SK-N-SH (cell line): ENCODE results near the gene HSDL1. TPM values are rescaled to one million over a fixed set of nuclear protein-coding genes. Genes with fewer than 3 reads are reported as not detected.

Experiments
- CTCF ChIA-PET: fragments of 300-600, 350-600 bp; formaldehyde crosslinking; extraction: SDS; loops from one replicate; lab custom pipeline; 2021; lab: Yijun Ruan, JAX
- POLR2A ChIA-PET: fragments of 350-600 bp; sonication (Branson Sonifier 250); formaldehyde crosslinking; extraction: SDS; loops from one replicate; lab custom pipeline; 2020; ENCODE audit warnings: antibody characterized with exemption, inconsistent platforms; lab: Yijun Ruan, JAX
- DNase-seq: peaks from one replicate; pipeline ENCODE4 v3.0.0; 2012
- H2AFZ ChIP-seq: fragments of 200-600 bp; sonication (generic); 2 replicates; pipeline ENCODE4 v1.8.1; 2016; ENCODE audit warnings: antibody characterized with exemption, mild to moderate bottlenecking, low read depth
- H3F3A ChIP-seq: fragments of 200-600 bp; sonication (generic); replicated peaks from 2 replicates; pipeline ENCODE3; 2016; ENCODE audit warnings: antibody characterized with exemption, mild to moderate bottlenecking; ENCODE audit not compliant: insufficient read depth
- H3K27ac ChIP-seq, 2 experiments: fragments of 200-500 bp in 1 of 2; fragments of 200-600 bp in 1 of 2; sonication (Bioruptor generic) in 1 of 2; sonication (generic), shearing (Covaris generic) in 1 of 2; 2 replicates each; pipeline versions ENCODE4 v1.5.1 to v1.6.1; 2014 to 2016; ENCODE audit warnings: low read depth in 2 of 2, inconsistent platforms in 1 of 2, low read length in 1 of 2, mild to moderate bottlenecking in 1 of 2, mixed read lengths in 1 of 2
- H3K27me3 ChIP-seq: fragments of 200-600 bp; sonication (generic), shearing (Covaris generic); 2 replicates; pipeline ENCODE4 v1.6.1; 2016; ENCODE audit warnings: mixed run types; ENCODE audit not compliant: insufficient read depth
- H3K36me3 ChIP-seq, 2 experiments: fragments of 200-500 bp in 1 of 2; fragments of 200-600 bp in 1 of 2; sonication (Bioruptor generic) in 1 of 2; sonication (generic) in 1 of 2; replicated peaks in 1 of 2; 2 replicates each; pipeline versions ENCODE3 to v1.5.1; 2014 to 2016; ENCODE audit warnings: low read length in 1 of 2, mild to moderate bottlenecking in 1 of 2; ENCODE audit not compliant: insufficient read depth in 2 of 2, control insufficient read depth in 1 of 2
- H3K4me1 ChIP-seq, 2 experiments: fragments of 200-500 bp in 1 of 2; fragments of 200-600 bp in 1 of 2; sonication (Bioruptor generic) in 1 of 2; sonication (generic), shearing (Covaris generic) in 1 of 2; 2 replicates each; pipeline versions ENCODE4 v1.5.1 to v1.6.1; 2014 to 2016; ENCODE audit warnings: low read depth in 1 of 2, low read length in 1 of 2, mixed run types in 1 of 2; ENCODE audit not compliant: insufficient read depth in 2 of 2, control insufficient read depth in 1 of 2
- H3K4me2 ChIP-seq: fragments of 200-600 bp; sonication (generic), shearing (Covaris generic); 2 replicates; pipeline ENCODE4 v1.6.1; 2017; ENCODE audit warnings: mixed run types
- H3K4me3 ChIP-seq, 2 experiments: fragments of 200-500 bp in 1 of 2; fragments of 200-600 bp in 1 of 2; sonication (Bioruptor generic) in 1 of 2; sonication (generic), shearing (Covaris generic) in 1 of 2; 2 replicates each; pipeline versions ENCODE4 v1.5.1 to v1.8.1; 2014 to 2016; ENCODE audit warnings: low read depth in 2 of 2, inconsistent platforms in 1 of 2, low read length in 1 of 2, mild to moderate bottlenecking in 1 of 2, mixed read lengths in 1 of 2, moderate library complexity in 1 of 2
- H3K79me2 ChIP-seq: fragments of 200-600 bp; sonication (generic); 2 replicates; pipeline ENCODE4 v1.8.1; 2017; ENCODE audit warnings: mild to moderate bottlenecking; ENCODE audit not compliant: insufficient read depth
- H3K9ac ChIP-seq: fragments of 200-600 bp; sonication (generic); 2 replicates; pipeline ENCODE4 v1.6.1; 2017; ENCODE audit warnings: mixed run types
- H3K9me2 ChIP-seq: fragments of 200-600 bp; sonication (generic); 2 replicates; pipeline ENCODE4 v1.6.1; 2017; ENCODE audit warnings: mixed run types
- H3K9me3 ChIP-seq: fragments of 200-600 bp; sonication (generic); 2 replicates; pipeline ENCODE4 v1.6.1; 2017; ENCODE audit warnings: mixed run types, mild to moderate bottlenecking, moderate library complexity
- H4K20me1 ChIP-seq: fragments of 200-600 bp; sonication (generic); 2 replicates; pipeline ENCODE4 v1.6.1; 2017; ENCODE audit warnings: mild to moderate bottlenecking, mixed run types; ENCODE audit not compliant: insufficient read depth
- CTCF ChIP-seq: fragments of 200-600 bp; sonication (generic); IDR thresholded peaks from 2 replicates; pipeline ENCODE4 v1.6.1; 2017; ENCODE audit warnings: antibody characterized with exemption, mild to moderate bottlenecking, moderate library complexity
- GATA2 ChIP-seq: sonication (generic); formaldehyde crosslinking; IDR thresholded peaks from 2 replicates; pipeline ENCODE4 v1.5.0; 2020; ENCODE audit warnings: mild to moderate bottlenecking, missing genetic modification reagents
- JUND ChIP-seq: IDR thresholded peaks from 2 replicates; pipeline ENCODE4 v1.4.0; 2012
- MAX ChIP-seq: IDR thresholded peaks from 2 replicates; pipeline ENCODE4 v1.4.0; 2012; ENCODE audit warnings: low read depth
- NFIC ChIP-seq: IDR thresholded peaks from 2 replicates; pipeline ENCODE4 v1.4.0; 2012; ENCODE audit warnings: borderline replicate concordance
- NRF1 ChIP-seq: IDR thresholded peaks from 2 replicates; pipeline ENCODE4 v1.6.1; 2012; ENCODE audit warnings: low read depth, mild to moderate bottlenecking, low read length
- PBX3 ChIP-seq: IDR thresholded peaks from 2 replicates; pipeline ENCODE4; 2012
- POLR2AphosphoS5 ChIP-seq: IDR thresholded peaks from 2 replicates; pipeline ENCODE4 v1.6.1; 2012; ENCODE audit warnings: low read depth, low read length
- RAD21 ChIP-seq: IDR thresholded peaks from 2 replicates; pipeline ENCODE4 v1.6.1; 2012; ENCODE audit warnings: mild to moderate bottlenecking, low read length
- RCOR1 ChIP-seq: fragments of 150-350 bp; IDR thresholded peaks from 2 replicates; pipeline ENCODE4 v1.6.1; 2017; ENCODE audit warnings: antibody characterized with exemption, low read length
- RXRA ChIP-seq: IDR thresholded peaks from 2 replicates; pipeline ENCODE4 v1.4.0; 2012; ENCODE audit warnings: low read depth, mild to moderate bottlenecking, borderline replicate concordance
- USF1 ChIP-seq: IDR thresholded peaks from 2 replicates; pipeline ENCODE4 v1.4.0; 2012; ENCODE audit warnings: low read depth, borderline replicate concordance
- WGBS: methylation state at CpG from one replicate; pipeline ENCODE4 v1.1.6; 2017; ENCODE audit warnings: low lambda C conversion rate; 5-methylcytosine and 5-hydroxymethylcytosine counted together
- polyA plus RNA-seq, 3 experiments: library from polyadenylated mRNA; depleted of rRNA; stranded (reverse); fragments of >200 nt; gene quantifications; 2 replicates each; pipeline ENCODE4 v1.2.3, GENCODE V29; 2012

HSDL1 gene
- polyA plus RNA-seq, 1 of the 3 experiments (the other 2 are of a cell fraction): 14.5 TPM

- H3K27ac ChIP-seq: no peak overlapping the region
- no peak overlapping the region for H3K4me3 ChIP-seq
- no peak overlapping the region for H2AFZ ChIP-seq
- no peaks in the 10 kb centered on the region for H4K20me1 ChIP-seq
- H3K9ac ChIP-seq: no peak overlapping the region
- ChIA-PET POLR2A (no interaction called here), CTCF (interaction anchor here (1.2 kb wide), 1 partner anchor 114 kb away, joined by 3 read pairs; no protein-coding TSS in a partner anchor)
- no peaks in the 10 kb centered on the region for H3F3A ChIP-seq
- no peaks in the 10 kb centered on the region for H3K4me1 ChIP-seq
- 93% methylated on average over 7 of the region's 11 CpGs for WGBS
- TF ChIP-seq USF1: no peak
- no peak for TF ChIP-seq RXRA
- no peak for TF ChIP-seq PBX3
- no peak for TF ChIP-seq RCOR1
- no peak overlapping the region for H3K4me2 ChIP-seq
- H3K9me3 ChIP-seq: no peaks in the 10 kb centered on the region
- no peaks in the 10 kb centered on the region for H3K27me3 ChIP-seq
- H3K36me3 ChIP-seq: no peaks in the 10 kb centered on the region
- no peaks in the 10 kb centered on the region for H3K79me2 ChIP-seq
- DNase-seq: no peak
- no peaks in the 10 kb centered on the region for H3K9me2 ChIP-seq
Measured at GRCh38 chr16:84194018-84194417, 49.0 kb upstream of the HSDL1 start.

GRCh38 chr16:84193480-84193879 is 48.5 kb upstream of the HSDL1 start:
- no peaks in the 10 kb centered on the region for H3K36me3 ChIP-seq
- H3K9me3 ChIP-seq: no peaks in the 10 kb centered on the region
- no peak for DNase-seq
- no peaks in the 10 kb centered on the region for H4K20me1 ChIP-seq
- H2AFZ ChIP-seq: no peak overlapping the region
- no peaks in the 10 kb centered on the region for H3K4me1 ChIP-seq
- H3F3A ChIP-seq: no peaks in the 10 kb centered on the region
- ChIA-PET CTCF (interaction anchor here (1.2 kb wide), 1 partner anchor 114 kb away, joined by 3 read pairs; no protein-coding TSS in a partner anchor), POLR2A (no interaction called here)
- H3K79me2 ChIP-seq: no peaks in the 10 kb centered on the region
- H3K4me3 ChIP-seq: no peak overlapping the region
- no peak overlapping the region for H3K27ac ChIP-seq
- no peaks in the 10 kb centered on the region for H3K27me3 ChIP-seq
- no peak overlapping the region for H3K4me2 ChIP-seq
- no peaks in the 10 kb centered on the region for H3K9me2 ChIP-seq
- H3K9ac ChIP-seq: no peak overlapping the region
- 76% methylated on average over 7 of the region's 7 CpGs for WGBS
- no peak for TF ChIP-seq NFIC
- no peak for TF ChIP-seq JUND
- TF ChIP-seq NRF1: no peak
- TF ChIP-seq CTCF: no peak

- WGBS: 100% methylated on average over 2 of the region's 16 CpGs
- POLR2A ChIA-PET: no interaction called here
Measured at GRCh38 chr16:84191466-84191865, 46.5 kb upstream of the HSDL1 start.

More at GRCh38 chr16:84191466-84191865, 46.5 kb upstream of the HSDL1 start:
- no peaks in the 10 kb centered on the region for H3K27me3 ChIP-seq
- H3K79me2 ChIP-seq: peaks cover 4% of the 10 kb centered on the region
- no peaks in the 10 kb centered on the region for H3K9me3 ChIP-seq
- H3K4me2 ChIP-seq: no peak overlapping the region
- H3K4me1 ChIP-seq: no peaks in the 10 kb centered on the region
- CTCF ChIA-PET: no interaction called here
- no peak overlapping the region for H3K9ac ChIP-seq
- H2AFZ ChIP-seq: no peak overlapping the region
- no peaks in the 10 kb centered on the region for H4K20me1 ChIP-seq
- H3K36me3 ChIP-seq: no peaks in the 10 kb centered on the region
- no peaks in the 10 kb centered on the region for H3F3A ChIP-seq
- no peak overlapping the region for H3K27ac ChIP-seq
- no peak overlapping the region for H3K4me3 ChIP-seq
- H3K9me2 ChIP-seq: no peaks in the 10 kb centered on the region
- TF ChIP-seq MAX: no peak
- TF ChIP-seq POLR2AphosphoS5: no peak
- no peak for TF ChIP-seq RAD21
- no peak for TF ChIP-seq GATA2 (CRISPR knock-in tag)
- TF ChIP-seq NRF1: no peak
- DNase-seq: no peak
